A549 (cell line): Measurements from ENCODE around the gene ALDH16A1. TPM values are rescaled to one million over a fixed set of nuclear protein-coding genes. Genes with fewer than 3 reads are reported as not detected.

ENCODE experiments used
- ATAC-seq, 2 experiments: fragments of 200-7000 bp in 1 of 2; fragments of >200 bp in 1 of 2; cut with Nextera tagmentation in 1 of 2; cut with Tn5 transposase in 1 of 2; 3 replicates each; pipeline versions ENCODE4 v1.8.0 to v1.9.1; 2018 to 2020; ENCODE audit warnings: mild to moderate bottlenecking in 1 of 2, moderate library complexity in 1 of 2
- CTCF ChIA-PET: fragments of 300-600 bp; sonication (Branson Sonifier 250); formaldehyde crosslinking; extraction: SDS; loops from one replicate; lab custom pipeline; 2021; ENCODE audit warnings: antibody characterized with exemption, inconsistent platforms; lab: Yijun Ruan, JAX
- POLR2A ChIA-PET: fragments of 350-600 bp; formaldehyde crosslinking; extraction: SDS; loops from one replicate; lab custom pipeline; 2021; ENCODE audit warnings: antibody characterized with exemption, inconsistent platforms; lab: Yijun Ruan, JAX
- DNase-seq, 2 experiments: peaks; one replicate each; pipeline versions ENCODE4 v3.0.0 to v3.0.0-alpha.2; 2011 to 2016; ENCODE audit warnings: low read depth in 1 of 2, low spot score in 1 of 2
- FAIRE-seq: peaks from 2 replicates; lab custom pipeline; 2011; peaks lifted over from hg19 to GRCh38; lab: Jason Lieb, UNC
- H3K27ac ChIP-seq, 2 experiments: fragments of >200 bp; sonication (Bioruptor Twin); formaldehyde crosslinking; 3 replicates each; pipeline ENCODE4 v1.5.1; 2016 to 2017
- H3K4me1 ChIP-seq: fragments of >200 bp; sonication (Bioruptor Twin); formaldehyde crosslinking; 3 replicates; pipeline ENCODE4 v1.6.1; 2016
- H3K4me2 ChIP-seq: fragments of >200 bp; sonication (Bioruptor Twin); formaldehyde crosslinking; 3 replicates; pipeline ENCODE4 v1.6.1; 2016
- H3K4me3 ChIP-seq: fragments of >200 bp; sonication (Bioruptor Twin); formaldehyde crosslinking; 3 replicates; pipeline ENCODE4 v1.5.1; 2016
- H3K9me3 ChIP-seq: fragments of >200 bp; sonication (Bioruptor Twin); formaldehyde crosslinking; 3 replicates; pipeline ENCODE4 v1.6.1; 2016
- CBX2 ChIP-seq: fragments of 200-600 bp; sonication (generic); IDR thresholded peaks from 2 replicates; pipeline ENCODE4 v1.6.1; 2016; ENCODE audit warnings: low read depth, mild to moderate bottlenecking, borderline replicate concordance
- CTCF ChIP-seq: fragments of >200 bp; sonication (Bioruptor Twin); formaldehyde crosslinking; IDR thresholded peaks from 3 replicates; pipeline ENCODE4 v1.5.1; 2016
- E2F6 ChIP-seq: IDR thresholded peaks from 2 replicates; pipeline ENCODE4 v1.6.1; 2012; ENCODE audit warnings: low read depth, borderline replicate concordance
- FOSB ChIP-seq: fragments of 250-450 bp; sonication (Bioruptor Pico); IDR thresholded peaks from 2 replicates; pipeline ENCODE4 v1.5.0; 2020; ENCODE audit warnings: mild to moderate bottlenecking, moderate library complexity
- HDAC2 ChIP-seq: fragments of 200-600 bp; sonication (generic); IDR thresholded peaks from 2 replicates; pipeline ENCODE4 v1.6.1; 2016
- JUN ChIP-seq, 2 experiments: fragments of >200 bp; sonication (Bioruptor Twin); formaldehyde crosslinking; IDR thresholded peaks; 2 replicates in 1 of 2; 3 replicates in 1 of 2; pipeline ENCODE4 v1.6.1; 2016 to 2017
- KDM5A ChIP-seq: fragments of 200-600 bp; sonication (generic); IDR thresholded peaks from 2 replicates; pipeline ENCODE4 v1.6.1; 2016; ENCODE audit warnings: antibody characterized with exemption, mild to moderate bottlenecking
- MAZ ChIP-seq: fragments of 150-350 bp; IDR thresholded peaks from 2 replicates; pipeline ENCODE4 v1.6.1; 2014; ENCODE audit warnings: antibody characterized with exemption, low read depth, low read length, borderline replicate concordance
- PBX3 ChIP-seq: IDR thresholded peaks from 2 replicates; pipeline ENCODE4 v1.6.1; 2012
- POLR2AphosphoS2 ChIP-seq: conservative IDR thresholded peaks from 2 replicates; pipeline ENCODE4 v1.6.1; 2012; ENCODE audit warnings: low read length, improper control_type of control experiment, inconsistent platforms
- RAD21 ChIP-seq, 2 experiments: fragments of >200 bp in 1 of 2; sonication (Bioruptor Twin) in 1 of 2; formaldehyde crosslinking in 1 of 2; IDR thresholded peaks in 1 of 2; conservative IDR thresholded peaks in 1 of 2; 2 replicates in 1 of 2; 3 replicates in 1 of 2; pipeline ENCODE4 v1.6.1; 2012 to 2018; ENCODE audit warnings: inconsistent platforms in 1 of 2
- RNF2 ChIP-seq: fragments of 200-600 bp; sonication (generic); IDR thresholded peaks from 2 replicates; pipeline ENCODE4 v1.6.1; 2016; ENCODE audit warnings: low read depth, mild to moderate bottlenecking, antibody characterized with exemption, moderate library complexity, borderline replicate concordance
- SMC3 ChIP-seq: fragments of >200 bp; sonication (Bioruptor Twin); formaldehyde crosslinking; IDR thresholded peaks from 3 replicates; pipeline ENCODE4 v1.6.1; 2018; ENCODE audit warnings: inconsistent platforms
- TFCP2L1 ChIP-seq: fragments of 250-450 bp; sonication (Bioruptor Pico); IDR thresholded peaks from 2 replicates; pipeline ENCODE4 v1.5.0; 2021; ENCODE audit warnings: mild to moderate bottlenecking
- TP53 ChIP-seq: fragments of 250-450 bp; sonication (Bioruptor Pico); IDR thresholded peaks from 2 replicates; pipeline ENCODE4 v1.5.0; 2021; ENCODE audit warnings: mild to moderate bottlenecking, moderate library complexity
- WGBS: methylation state at CpG from one replicate; pipeline ENCODE4 v1.1.6; 2017; ENCODE audit errors: missing lambda C conversion rate; 5-methylcytosine and 5-hydroxymethylcytosine counted together
- polyA plus RNA-seq, 4 experiments: library from polyadenylated mRNA; depleted of rRNA in 3 of 4; stranded (reverse); fragments of >200 nt; fragmentation: RNase III in 1 of 4; extraction: RNeasy Plus Mini Kit Qiagen cat#74134 plus additional on column Dnase treatment in 1 of 4; gene quantifications; 2 replicates in 3 of 4; 3 replicates in 1 of 4; pipeline ENCODE4 v1.2.3, GENCODE V29; 2011 to 2017

Gene ALDH16A1
- polyA plus RNA-seq, 2 of the 4 experiments (the other 2 are of a cell fraction) = 10.2 to 23.0 TPM

DNA sequence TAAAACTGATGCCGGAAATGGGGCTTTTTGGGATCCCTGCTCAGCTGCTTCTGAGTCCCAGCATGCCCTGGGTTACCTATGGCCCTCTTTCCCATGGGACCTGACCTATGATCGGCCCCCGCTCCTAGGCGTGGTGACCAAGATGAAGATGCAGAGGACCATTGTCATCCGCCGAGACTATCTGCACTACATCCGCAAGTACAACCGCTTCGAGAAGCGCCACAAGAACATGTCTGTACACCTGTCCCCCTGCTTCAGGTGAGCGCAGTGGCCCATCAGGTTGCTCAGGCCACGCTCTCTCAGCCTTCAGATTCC lies 44.7 kb downstream of the ALDH16A1 start:
- POLR2A ChIA-PET = no interaction called here
- FAIRE-seq = no peak

GRCh38 chr19:49498475-49498874 lies 45.5 kb downstream of the ALDH16A1 start:
- Histone ChIP-seq H3K4me3 (peak overlapping the region; percentile 97; the same call in 2 of the 3 replicates), H3K4me2 (peak overlapping the region; percentile 89), H3K27ac (no peak overlapping the region), H3K4me1 (peaks cover 34% of the 10 kb centered on the region), H3K9me3 (no peaks in the 10 kb centered on the region)
- TF ChIP-seq JUN (IDR thresholded peaks at IDR 0.05) (peak in 1 of 2 experiments; percentile 43; a peak in 1 of 5 replicates), CBX2 (no peak), MAZ (no peak), KDM5A (no peak), PBX3 (no peak), RNF2 (no peak), FOSB (CRISPR knock-in tag) (no peak), TP53 (CRISPR knock-in tag) (0 out of 2 replicates have a peak, but pooled peaks have one; percentile 49), TFCP2L1 (CRISPR knock-in tag) (no peak)
- DNase-seq = no peak
- ChIA-PET CTCF (interaction anchor here (1.0 to 2.7 kb wide), 4 partner anchors 23 to 175 kb away, joined by 4 to 8 read pairs (median 5); no protein-coding TSS in a partner anchor), POLR2A (no interaction called here)
- ATAC-seq = no peak
- WGBS = 87% methylated on average over 7 of the region's 7 CpGs
- FAIRE-seq = no peak

More for the DNA sequence above, 44.7 kb downstream of the ALDH16A1 start:
- CTCF ChIA-PET = interaction anchor here (1.2 to 2.7 kb wide), 3 partner anchors 9 to 175 kb away, joined by 5 to 8 read pairs (median 6); no protein-coding TSS in a partner anchor
- DNase-seq (no peak), ATAC-seq (no peak)
- H3K4me3 ChIP-seq = peak overlapping the region; percentile 97
- TF ChIP-seq E2F6 = no peak
- 0 out of 2 replicates have a peak, but pooled peaks have one; percentile 32 for TF ChIP-seq TFCP2L1 (CRISPR knock-in tag)
- peaks cover 34% of the 10 kb centered on the region for H3K4me1 ChIP-seq
- 88% methylated on average over 12 of the region's 12 CpGs for WGBS
- H3K9me3 ChIP-seq = no peaks in the 10 kb centered on the region
- H3K4me2 ChIP-seq = peak overlapping the region; percentile 89
- peak overlapping the region; percentile 93 to 97; a peak in 5 of 6 replicates for H3K27ac ChIP-seq

- WGBS = 85% methylated on average over 19 of the region's 19 CpGs
- Histone ChIP-seq H3K27ac (no peak overlapping the region), H3K4me2 (peak overlapping the region; percentile 89), H3K4me3 (peak overlapping the region; percentile 97; the same call in 2 of the 3 replicates), H3K9me3 (no peaks in the 10 kb centered on the region), H3K4me1 (peaks cover 34% of the 10 kb centered on the region)
- POLR2A ChIA-PET = interaction anchor here (1.2 kb wide), 1 partner anchor 48 kb away, joined by 3 read pairs; no protein-coding TSS in a partner anchor
- DNase-seq (no peak), FAIRE-seq (no peak), ATAC-seq (no peak)
- no peak for TF ChIP-seq FOSB (CRISPR knock-in tag)
- CTCF ChIA-PET = interaction anchor here (0.5 to 2.7 kb wide), 6 partner anchors 11 to 174 kb away, joined by 3 to 6 read pairs (median 4); no protein-coding TSS in a partner anchor
Observed at GRCh38 chr19:49499030-49499670, 46.1 kb downstream of the ALDH16A1 start.

- WGBS = 41% methylated on average over 14 of the region's 14 CpGs
- Histone ChIP-seq H3K4me1 (peaks cover 24% of the 10 kb centered on the region), H3K27ac (no peak overlapping the region), H3K4me3 (no peak overlapping the region), H3K9me3 (no peaks in the 10 kb centered on the region), H3K4me2 (no peak overlapping the region)
- POLR2A ChIA-PET = interaction anchor here (1.5 kb wide), 1 partner anchor 44 kb away, joined by 4 read pairs; no protein-coding TSS in a partner anchor
- DNase-seq (peak; percentile 69 to 79), FAIRE-seq (no peak), ATAC-seq (peak; percentile 61 to 71)
- peak; percentile 88 for TF ChIP-seq SMC3
- no peak for TF ChIP-seq POLR2AphosphoS2
- TF ChIP-seq HDAC2 = no peak
- TF ChIP-seq RAD21 (conservative IDR thresholded peaks at IDR 0.05 in 1 of 2, IDR thresholded peaks at IDR 0.05 in 1 of 2) = peak; percentile 86 to 88
- TF ChIP-seq TFCP2L1 (CRISPR knock-in tag) = no peak
- TF ChIP-seq CTCF = peak; percentile 88
- CTCF ChIA-PET = interaction anchor here (0.6 to 10.4 kb wide), 35 partner anchors 8 to 448 kb away, joined by 3 to 201 read pairs (median 5); partner anchors contain the start of genes FCGRT, FLT3LG, NOSIP and PRRG2
Observed at GRCh38 chr19:49502866-49503581, 50.0 kb downstream of the ALDH16A1 start.
